GM18858 (cell line): ENCODE measurements around the gene CGB8.
"Not testable (repeated sequence)": the region's sequence is repeated elsewhere in the genome, so short reads cannot be mapped to it uniquely, and the experiment has no call there.

Experiments used
- ATAC-seq: cut with Tn5 transposase; IDR thresholded peaks from one replicate; pipeline ENCODE4 v1.9.1; 2021; ENCODE audit not compliant: unreplicated experiment

CGB8 gene

DNA sequence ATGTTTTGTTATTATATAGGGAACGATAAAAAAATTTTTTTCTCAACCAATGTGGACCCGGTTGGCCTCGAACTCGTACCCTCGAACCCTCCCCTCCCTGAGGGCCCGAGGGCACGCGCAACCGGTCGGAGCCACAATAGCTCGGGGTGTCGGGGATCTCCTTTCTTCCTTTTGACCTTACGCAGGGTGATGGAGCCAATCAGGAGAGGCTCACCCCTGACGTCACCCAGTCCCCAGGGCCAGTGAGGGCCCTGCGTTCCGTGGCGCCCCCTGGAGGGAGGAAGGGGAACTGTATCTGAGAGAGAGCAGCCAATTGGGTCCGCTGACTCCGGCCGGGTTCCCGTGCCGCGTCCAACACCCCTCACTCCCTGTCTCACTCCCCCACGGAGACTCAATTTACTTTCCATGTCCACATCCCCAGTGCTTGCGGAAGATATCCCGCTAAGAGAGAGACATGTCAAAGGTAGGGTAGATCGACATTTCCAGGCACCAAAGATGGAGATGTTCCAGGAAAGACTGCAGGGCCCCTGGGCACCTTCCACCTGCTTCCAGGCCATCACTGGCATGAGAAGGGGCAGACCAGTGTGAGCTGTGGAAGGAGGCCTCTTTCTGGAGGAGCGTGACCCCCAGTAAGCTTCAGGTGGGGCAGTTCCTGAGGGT, 17.1 kb downstream of the CGB8 start, which contains the start of gene CGB2:
CGB2 (plus strand) TSS at position 249 of the 660 bp plus-strand sequence; CDS start at position 455, 206 bp downstream.
- ATAC-seq, result not testable (repeated sequence)

DNA sequence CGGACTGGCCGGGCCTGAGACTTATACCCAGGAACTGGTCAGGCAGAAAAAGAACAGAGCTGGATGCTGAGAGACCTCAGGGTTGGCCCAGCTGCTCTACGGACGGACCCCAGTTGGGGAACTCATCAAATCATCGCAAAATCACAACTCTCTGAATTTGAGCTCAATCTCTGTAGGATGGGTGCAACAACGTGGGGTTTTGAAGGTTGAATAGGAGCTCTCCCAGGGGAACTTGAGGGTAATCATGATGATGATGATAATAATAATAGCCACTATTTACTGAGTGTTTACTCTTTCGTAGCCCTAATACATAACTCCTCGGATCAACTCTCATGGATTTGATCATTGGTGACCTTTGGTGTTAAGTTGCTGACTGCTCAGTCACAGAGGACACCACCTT, 18.6 kb downstream of the CGB8 start:
- ATAC-seq, result not testable (repeated sequence)

DNA sequence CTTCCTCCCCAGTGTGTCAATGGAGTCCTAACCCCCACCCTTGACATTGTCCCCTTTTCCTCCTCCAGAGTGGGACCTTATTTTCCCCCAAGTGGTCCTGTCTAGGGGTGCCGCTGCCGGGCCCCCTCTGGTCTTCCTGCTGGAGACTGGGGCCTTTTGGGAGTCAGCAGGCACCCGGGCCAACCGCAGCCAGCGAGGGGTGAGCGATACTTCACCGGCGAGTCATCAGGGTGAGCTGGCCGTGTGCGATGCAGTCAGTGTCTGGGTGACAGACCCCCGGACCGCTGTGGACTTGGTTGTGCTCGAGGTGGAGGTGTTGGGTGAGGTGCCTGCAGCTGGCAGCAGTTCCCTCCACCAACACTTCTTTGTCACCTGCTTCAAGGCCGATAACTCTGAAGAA, 19.2 kb downstream of the CGB8 start:
- ATAC-seq, result not testable (repeated sequence)

- not testable (repeated sequence) for ATAC-seq
Measured at GRCh38 chr19:49028686-49029085, 20.2 kb downstream of the CGB8 start.

- ATAC-seq, result not testable (repeated sequence)
Measured at GRCh38 chr19:49025599-49025998, 23.3 kb downstream of the CGB8 start.

DNA sequence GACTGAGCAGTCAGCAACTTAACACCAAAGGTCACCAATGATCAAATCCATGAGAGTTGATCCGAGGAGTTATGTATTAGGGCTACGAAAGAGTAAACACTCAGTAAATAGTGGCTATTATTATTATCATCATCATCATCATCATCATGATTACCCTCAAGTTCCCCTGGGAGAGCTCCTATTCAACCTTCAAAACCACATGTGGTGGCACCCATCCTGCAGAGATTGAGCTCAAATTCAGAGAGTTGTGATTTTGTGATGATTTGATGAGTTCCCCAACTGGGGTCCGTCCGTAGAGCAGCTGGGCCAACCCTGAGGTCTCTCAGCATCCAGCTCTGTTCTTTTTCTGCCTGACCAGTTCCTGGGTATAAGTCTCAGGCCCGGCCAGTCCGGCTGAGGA, 23.8 kb downstream of the CGB8 start:
- ATAC-seq, result not testable (repeated sequence)

- ATAC-seq, result not testable (repeated sequence)
Measured at GRCh38 chr19:49024233-49024632, 24.7 kb downstream of the CGB8 start, which contains the start of gene CGB3. CGB3 (minus strand) TSS chr19:49024333; CDS start chr19:49023971, 362 bp downstream.

DNA sequence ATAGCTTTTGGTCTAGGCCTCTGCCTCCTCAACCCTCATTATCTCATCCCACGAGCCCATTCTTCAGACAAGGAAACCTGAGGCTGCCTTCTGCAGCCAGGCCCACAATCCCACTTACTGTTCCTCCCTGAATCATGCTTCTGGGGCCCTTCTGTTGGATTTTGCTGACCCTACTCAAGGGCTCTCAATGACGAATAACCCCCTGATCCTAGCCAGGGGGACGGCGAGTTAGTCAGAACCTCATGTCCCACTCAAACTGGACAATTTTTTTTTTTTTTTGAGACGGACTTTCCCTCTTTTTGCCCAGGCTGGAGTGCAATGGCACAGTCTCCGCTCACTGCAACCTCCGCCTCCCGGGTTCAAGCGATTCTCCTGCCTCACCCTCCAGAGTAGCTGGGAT, 26.8 kb downstream of the CGB8 start:
- no peak for ATAC-seq

DNA sequence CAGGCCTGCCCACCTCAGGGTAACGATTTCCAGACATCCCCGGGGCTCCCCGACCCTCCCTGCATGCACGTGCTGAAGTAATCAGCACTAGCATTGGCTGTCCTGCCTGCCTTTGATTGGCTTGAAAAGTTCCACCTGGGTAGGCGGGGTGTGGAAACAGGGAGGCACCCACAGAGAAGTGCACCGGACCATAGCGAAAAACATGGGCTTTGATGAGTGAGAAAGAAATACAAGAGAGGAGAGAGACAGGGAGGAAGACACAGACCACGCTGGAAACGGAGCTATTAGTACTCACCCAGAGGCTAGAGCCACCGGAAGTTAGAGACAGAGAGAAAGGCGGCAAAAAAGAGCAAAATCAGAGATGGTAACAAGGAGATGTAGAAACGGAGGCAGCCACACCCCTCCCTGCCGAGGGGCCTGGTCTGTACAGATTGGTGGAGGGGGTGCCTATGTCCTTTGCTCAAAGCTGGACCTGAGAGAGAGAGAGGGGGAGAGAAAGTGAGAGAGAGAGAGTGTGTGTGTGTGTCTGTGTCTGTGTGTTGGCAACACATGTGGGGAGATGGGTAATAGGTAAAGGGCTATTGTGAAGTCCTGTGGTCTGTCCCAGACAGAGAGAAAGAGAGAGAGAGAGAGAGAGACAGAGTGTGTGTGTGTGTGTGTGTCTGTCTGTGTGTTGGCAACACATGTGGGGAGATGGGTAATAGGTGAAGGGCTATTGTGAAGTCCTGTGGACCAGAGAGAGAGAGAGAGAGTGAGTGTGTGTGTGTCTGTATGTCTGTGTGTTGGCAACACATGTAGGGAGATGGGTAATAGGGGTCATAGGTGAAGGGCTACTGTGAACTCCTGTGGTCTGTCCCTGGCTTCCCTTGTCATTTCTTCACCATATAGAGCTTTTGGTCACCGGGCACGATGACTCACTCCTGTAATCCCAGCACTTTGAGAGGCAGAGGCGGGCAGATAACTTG, 27.7 kb downstream of the CGB8 start:
- ATAC-seq, result no peak

- no peak for ATAC-seq
Measured at GRCh38 chr19:49020342-49020741, 28.6 kb downstream of the CGB8 start.

GRCh38 chr19:49019242-49019932, 29.5 kb downstream of the CGB8 start:
- ATAC-seq, result no peak

DNA sequence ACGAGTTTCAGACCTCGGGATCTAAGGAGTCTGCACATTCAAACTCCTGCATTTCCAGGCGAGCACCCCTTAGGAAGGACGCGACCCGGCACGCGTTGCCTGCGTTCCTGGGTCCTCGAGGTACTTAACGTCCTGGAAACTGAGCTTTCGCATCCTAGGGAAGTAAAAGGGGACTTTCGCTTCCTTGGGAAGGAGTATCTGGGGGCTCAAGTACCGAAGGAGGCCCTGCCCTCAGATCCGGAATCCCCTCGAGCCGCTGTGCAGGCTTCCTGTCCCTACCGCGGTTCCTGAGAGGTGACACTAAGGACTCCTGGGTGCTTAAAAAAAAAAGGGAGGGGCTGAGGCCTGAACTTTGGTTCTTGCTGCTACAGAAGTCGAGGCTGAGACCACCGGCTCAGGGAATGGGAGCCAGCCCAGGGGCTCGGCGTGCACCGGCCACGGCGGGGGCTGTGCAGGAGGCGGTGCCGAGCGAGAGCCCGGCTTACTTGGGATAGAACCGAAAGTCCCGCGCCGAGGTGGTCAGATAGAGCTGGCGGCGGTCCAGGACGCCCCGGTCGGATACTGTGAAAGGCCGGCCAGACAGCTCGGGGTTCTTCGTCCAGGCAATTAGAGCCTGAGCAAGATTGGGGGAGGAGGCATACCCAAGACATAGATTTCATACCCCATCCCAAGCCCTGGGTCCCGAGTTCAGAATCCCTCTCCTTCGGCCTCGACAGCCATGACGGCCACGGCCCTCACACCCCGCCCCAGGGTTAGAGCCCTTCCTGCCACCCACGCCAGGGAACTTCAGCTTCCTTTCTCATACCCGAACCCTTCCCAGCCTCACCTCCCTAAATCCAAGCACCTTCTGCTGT, 30.3 kb downstream of the CGB8 start:
- ATAC-seq, result not testable (repeated sequence)

DNA sequence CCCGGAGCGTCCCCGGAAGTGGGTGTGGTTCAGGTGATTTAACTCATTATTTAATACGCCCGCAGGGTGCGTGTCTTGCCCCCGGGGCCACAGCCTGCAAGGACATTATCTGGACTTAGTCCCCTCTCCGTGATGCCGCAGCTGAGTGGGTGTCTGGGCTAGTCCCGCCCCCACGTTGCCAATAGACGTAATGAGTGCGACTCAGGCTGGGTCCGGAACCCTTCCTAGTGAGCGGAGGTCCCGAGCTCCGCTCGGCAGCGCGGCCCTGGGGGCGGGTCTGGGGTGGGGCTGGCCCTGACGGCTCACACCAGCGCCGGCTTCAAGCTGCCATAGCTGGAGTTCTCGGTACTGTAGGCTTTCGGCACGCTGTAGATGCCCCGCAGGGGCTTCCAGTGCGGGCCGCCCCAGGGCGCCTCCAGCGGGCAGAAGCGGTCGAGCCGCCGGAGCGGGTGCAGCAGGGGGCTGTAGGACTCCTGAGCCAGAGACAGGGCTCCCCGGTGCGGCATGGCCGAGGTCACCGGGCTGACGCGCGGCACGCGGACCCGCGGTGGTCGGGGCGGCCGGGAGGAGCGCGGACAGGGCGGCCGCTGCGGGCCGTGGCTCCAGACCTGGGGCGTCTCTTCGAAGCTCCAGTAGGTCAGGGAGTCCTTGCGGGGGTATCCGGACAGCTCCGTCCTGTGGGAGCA, 31.1 kb downstream of the CGB8 start:
- ATAC-seq, result no peak

DNA sequence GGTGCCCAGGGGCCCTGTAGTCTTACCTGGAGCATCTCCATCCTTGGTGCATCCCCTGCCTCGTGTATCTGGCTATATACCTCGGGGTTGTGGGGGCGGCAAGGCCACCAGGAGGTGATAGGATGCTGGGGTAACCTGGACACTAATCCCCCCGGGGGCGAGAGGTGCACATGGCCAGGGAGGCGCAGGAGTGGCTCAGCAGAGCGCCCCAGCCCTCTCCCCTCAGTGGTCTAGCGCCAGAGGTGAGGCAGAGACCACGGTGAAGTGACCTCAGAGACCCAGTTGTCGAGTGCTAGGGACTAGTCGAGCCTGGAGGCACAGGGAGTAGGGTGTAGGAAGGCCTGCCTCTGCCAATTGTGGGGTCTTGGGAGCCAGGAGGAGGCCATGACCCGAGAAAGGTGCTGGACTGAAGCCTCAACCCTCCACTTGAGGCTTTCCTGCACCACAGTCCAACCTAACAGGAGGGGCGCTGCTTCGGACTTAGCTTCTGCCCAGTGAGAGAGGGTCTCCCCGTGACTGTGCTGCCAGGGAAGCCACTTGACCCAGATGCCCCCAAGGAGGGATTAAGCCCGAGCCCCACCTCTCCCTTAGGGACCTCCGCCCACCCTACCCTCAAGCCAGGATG, 31.8 kb downstream of the CGB8 start, which contains the start of gene LHB:
LHB (minus strand) TSS at position 51 of the 625 bp plus-strand sequence; CDS start at position 41, 10 bp downstream.
- ATAC-seq, result no peak

- ATAC-seq, result no peak
Measured at GRCh38 chr19:49016067-49016839, 32.7 kb downstream of the CGB8 start.

GRCh38 chr19:49014870-49015255, 34.0 kb downstream of the CGB8 start:
- no peak for ATAC-seq

DNA sequence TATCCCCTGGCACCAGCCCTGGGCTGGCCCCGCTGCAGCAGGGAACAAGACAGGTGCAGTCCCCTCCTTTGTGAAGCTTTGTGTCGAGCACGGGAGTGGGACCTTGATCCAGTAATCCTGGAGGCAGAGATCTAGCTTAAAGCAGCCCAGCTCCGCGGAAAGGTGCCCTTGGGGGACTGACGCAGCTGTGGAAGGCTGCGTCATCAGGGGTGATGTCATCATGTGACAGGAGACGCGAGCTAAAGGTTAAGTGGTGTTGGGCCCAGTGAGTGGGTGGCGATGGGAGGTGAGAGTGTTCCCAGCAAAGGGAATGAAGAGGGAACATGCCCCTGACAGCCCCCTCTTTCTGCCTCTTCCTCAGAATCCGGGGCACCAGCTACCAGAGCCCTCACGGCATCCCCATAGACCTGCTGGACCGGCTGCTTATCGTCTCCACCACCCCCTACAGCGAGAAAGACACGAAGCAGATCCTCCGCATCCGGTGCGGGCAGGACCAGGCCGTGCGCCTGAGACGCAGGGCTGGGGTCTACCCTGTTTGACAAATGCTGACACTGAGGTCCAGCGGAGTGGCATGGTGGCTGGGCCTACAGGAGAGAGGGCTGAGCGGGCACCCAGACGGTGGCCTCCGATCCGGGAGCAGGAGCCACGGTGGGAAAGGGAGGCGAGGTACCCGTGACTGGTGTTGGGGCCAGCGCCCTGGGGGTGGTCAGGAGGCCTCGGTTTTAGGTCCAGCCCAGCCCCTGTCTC, 34.6 kb downstream of the CGB8 start:
- no peak for ATAC-seq

- no peak for ATAC-seq
Measured at GRCh38 chr19:49011194-49011593, 37.7 kb downstream of the CGB8 start.
